ENCODE measurements around the gene FOXP4. TPM values are rescaled to one million over a fixed set of nuclear protein-coding genes. Genes with fewer than 3 reads are reported as not detected.

FOXP4 gene
- total RNA-seq, 1 donor from 2014 or later: 19.5 TPM

- Histone ChIP-seq H3K27ac (no peak overlapping the region), H3K27me3 (no peaks in the 10 kb centered on the region), H3K4me1 (no peaks in the 10 kb centered on the region), H3K4me3 (no peak overlapping the region), H3K36me3 (no peaks in the 10 kb centered on the region), H3K9me3 (no peaks in the 10 kb centered on the region)
- no peak for TF ChIP-seq CTCF (IDR thresholded peaks at IDR 0.05)
- intact Hi-C loops (cut with DNase I): no loop called here
- DNase-seq (ENCODE audit: low spot score in 2 of 2): no peak
Measured at GRCh38 chr6:41629128-41629527, 82.9 kb downstream of the FOXP4 start.

- no peaks in the 10 kb centered on the region for H3K4me1 ChIP-seq
- intact Hi-C loops (cut with DNase I): no loop called here
- H3K27ac ChIP-seq: no peak overlapping the region
- TF ChIP-seq CTCF (IDR thresholded peaks at IDR 0.05): no peak
- H3K36me3 ChIP-seq: no peaks in the 10 kb centered on the region
- DNase-seq (ENCODE audit: low spot score in 2 of 2): no peak
- H3K27me3 ChIP-seq: no peaks in the 10 kb centered on the region
- H3K9me3 ChIP-seq: no peaks in the 10 kb centered on the region
- H3K4me3 ChIP-seq: no peak overlapping the region
Measured at GRCh38 chr6:41630069-41630468, 83.9 kb downstream of the FOXP4 start.

- Histone ChIP-seq H3K9me3 (no peaks in the 10 kb centered on the region), H3K27ac (no peak overlapping the region), H3K4me3 (no peak overlapping the region), H3K27me3 (no peaks in the 10 kb centered on the region), H3K36me3 (no peaks in the 10 kb centered on the region), H3K4me1 (no peaks in the 10 kb centered on the region)
- no peak for DNase-seq (ENCODE audit: low spot score in 2 of 2)
- intact Hi-C loops (cut with DNase I): no loop called here
- TF ChIP-seq CTCF (IDR thresholded peaks at IDR 0.05): no peak
Measured at GRCh38 chr6:41630946-41631345, 84.8 kb downstream of the FOXP4 start.

GRCh38 chr6:41633056-41633634 lies 87.0 kb downstream of the FOXP4 start:
- TF ChIP-seq CTCF (IDR thresholded peaks at IDR 0.05): no peak
- Histone ChIP-seq H3K9me3 (no peaks in the 10 kb centered on the region), H3K27ac (no peak overlapping the region), H3K36me3 (no peaks in the 10 kb centered on the region), H3K4me1 (peaks cover 8 to 11% of the 10 kb centered on the region in 2 donors), H3K4me3 (no peak overlapping the region), H3K27me3 (peaks cover 11% of the 10 kb centered on the region)
- intact Hi-C loops (cut with DNase I): no loop called here
- DNase-seq (ENCODE audit: low spot score in 2 of 2): no peak

- DNase-seq (ENCODE audit: low spot score in 2 of 2): no peak
Measured at GRCh38 chr6:41634657-41635056, 88.5 kb downstream of the FOXP4 start.

More at GRCh38 chr6:41634657-41635056, 88.5 kb downstream of the FOXP4 start:
- Histone ChIP-seq H3K27ac (no peak overlapping the region), H3K4me3 (no peak overlapping the region), H3K9me3 (no peaks in the 10 kb centered on the region), H3K36me3 (no peaks in the 10 kb centered on the region), H3K4me1 (peaks cover 14 to 16% of the 10 kb centered on the region in 2 donors), H3K27me3 (peaks cover 19% of the 10 kb centered on the region)
- intact Hi-C loops (cut with DNase I): no loop called here
- no peak for TF ChIP-seq CTCF (IDR thresholded peaks at IDR 0.05)

All from ascending aorta (tissue), 2 donors.